Activated CD4-positive, alpha-beta T cell treated with anti-CD3 and anti-CD28 coated beads, Interleukin-2, amount 10 ng/mL, durations not matched to agents 24 days and 14 days (primary cell): ENCODE data around the gene AGBL4. TPM values are rescaled to one million over a fixed set of nuclear protein-coding genes. Genes with fewer than 3 reads are reported as not detected.

ENCODE experiments used
- DNase-seq: peaks from one replicate; pipeline ENCODE4 v3.0.0; 2022
- H3K27ac Mint-ChIP-seq: one replicate; pipeline ENCODE4 v1.8.0; 2022; ENCODE audit warnings: mild to moderate bottlenecking, mixed read lengths
- H3K27me3 Mint-ChIP-seq: one replicate; pipeline ENCODE4 v1.8.0; 2022; ENCODE audit warnings: mixed read lengths
- H3K36me3 Mint-ChIP-seq: one replicate; pipeline ENCODE4 v1.8.0; 2022; ENCODE audit warnings: low read depth, mild to moderate bottlenecking, mixed read lengths
- H3K4me1 Mint-ChIP-seq: one replicate; pipeline ENCODE4 v1.8.0; 2021; ENCODE audit warnings: mixed read lengths
- H3K4me3 Mint-ChIP-seq: one replicate; pipeline ENCODE4 v1.8.0; 2022; ENCODE audit warnings: mild to moderate bottlenecking, moderate library complexity, mixed read lengths
- H3K9me3 Mint-ChIP-seq: one replicate; pipeline ENCODE4 v1.8.0; 2021; ENCODE audit warnings: mixed read lengths
- intact Hi-C: fragments of 100-400 bp; cut with micrococcal nuclease; formaldehyde crosslinking; loops from one replicate; pipeline ENCODE4 v1.15.1; 2023
- total RNA-seq: library from RNA; stranded (reverse); gene quantifications from 2 replicates; pipeline ENCODE4 v1.2.3, GENCODE V29; 2022

AGBL4 gene
- total RNA-seq, 1 donor from 2014 or later = not detected

DNA sequence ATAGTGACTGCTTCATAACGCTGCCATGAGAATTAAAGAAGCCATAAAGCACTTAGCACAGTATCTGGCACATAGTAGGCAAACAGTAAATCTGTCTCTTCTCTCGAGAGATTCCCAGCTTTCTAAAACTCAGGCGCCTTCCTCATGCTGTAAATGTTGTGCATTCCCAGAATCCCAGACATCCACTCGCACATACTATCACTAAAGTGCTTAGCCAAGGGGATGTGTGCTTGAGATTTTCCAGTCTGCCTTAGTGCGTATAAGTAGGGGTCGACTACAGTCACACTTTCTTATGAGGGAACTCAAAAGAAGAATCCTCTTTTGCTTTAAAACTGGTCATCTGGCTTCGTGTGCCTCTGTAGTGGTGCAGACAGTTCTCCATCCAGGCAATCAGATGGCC, 1453.2 kb downstream of the AGBL4 start:
- no peaks in the 10 kb centered on the region for H3K9me3 Mint-ChIP-seq
- peaks cover 8% of the 10 kb centered on the region for H3K27me3 Mint-ChIP-seq
- H3K4me3 Mint-ChIP-seq = no peak overlapping the region
- intact Hi-C loops = no loop called here
- H3K27ac Mint-ChIP-seq = no peak overlapping the region
- H3K36me3 Mint-ChIP-seq = no peaks in the 10 kb centered on the region
- H3K4me1 Mint-ChIP-seq = no peaks in the 10 kb centered on the region
- DNase-seq = no peak

- Mint-ChIP-seq H3K36me3 (no peaks in the 10 kb centered on the region), H3K9me3 (no peaks in the 10 kb centered on the region), H3K4me1 (no peaks in the 10 kb centered on the region), H3K27ac (no peak overlapping the region), H3K27me3 (peaks cover 10% of the 10 kb centered on the region), H3K4me3 (no peak overlapping the region)
- intact Hi-C loops = no loop called here
- no peak for DNase-seq
Observed at GRCh38 chr1:48568501-48568900, 1455.3 kb downstream of the AGBL4 start.

DNA sequence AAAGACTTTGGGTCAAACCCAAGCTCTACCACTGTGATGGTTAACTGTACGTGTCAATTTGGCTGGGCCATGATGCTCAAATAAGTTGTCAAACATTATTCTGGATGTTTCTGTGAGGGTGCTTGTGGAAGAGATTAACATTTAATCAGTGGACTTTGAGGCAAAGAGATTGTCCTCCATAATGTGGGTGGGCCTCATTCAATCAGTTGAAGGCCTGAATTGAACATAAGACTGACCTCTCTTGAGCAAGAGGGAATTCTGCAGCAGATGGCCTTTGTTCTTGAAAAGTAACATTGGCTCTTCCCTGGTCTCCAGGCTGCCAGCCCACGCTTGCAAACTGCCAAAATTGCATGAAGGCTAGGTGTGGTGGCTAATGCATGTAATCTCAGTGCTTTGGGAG, 1457.3 kb downstream of the AGBL4 start:
- no peaks in the 10 kb centered on the region for H3K4me1 Mint-ChIP-seq
- H3K27me3 Mint-ChIP-seq = peaks cover 7% of the 10 kb centered on the region
- H3K4me3 Mint-ChIP-seq = no peak overlapping the region
- no peak for DNase-seq
- no peaks in the 10 kb centered on the region for H3K9me3 Mint-ChIP-seq
- no peak overlapping the region for H3K27ac Mint-ChIP-seq
- no peaks in the 10 kb centered on the region for H3K36me3 Mint-ChIP-seq
- intact Hi-C loops = no loop called here

GRCh38 chr1:48563021-48563420, 1460.7 kb downstream of the AGBL4 start:
- Mint-ChIP-seq H3K9me3 (no peaks in the 10 kb centered on the region), H3K36me3 (no peaks in the 10 kb centered on the region), H3K27ac (no peak overlapping the region), H3K4me1 (no peaks in the 10 kb centered on the region), H3K27me3 (peaks cover 9% of the 10 kb centered on the region), H3K4me3 (no peak overlapping the region)
- intact Hi-C loops = no loop called here
- DNase-seq = no peak

DNA sequence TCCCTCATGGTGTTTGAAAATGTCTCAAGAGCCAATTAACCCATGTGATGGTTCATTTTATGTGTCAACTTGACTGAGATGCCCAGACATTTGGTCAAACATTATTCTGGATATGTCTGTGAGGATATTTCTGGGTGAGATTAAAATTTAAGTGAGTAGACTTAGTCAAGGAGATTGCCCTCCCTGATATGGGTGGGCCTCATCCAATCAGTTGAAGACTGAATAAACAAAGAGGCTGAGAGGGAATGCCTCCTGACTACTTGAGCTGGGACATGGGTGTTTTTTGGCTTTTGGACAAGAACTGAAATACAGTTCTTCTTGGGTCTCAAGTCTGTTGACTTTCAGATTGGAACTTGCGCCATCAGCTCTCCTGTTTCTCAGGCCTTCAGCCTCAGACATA, 1462.3 kb downstream of the AGBL4 start:
- H3K4me3 Mint-ChIP-seq = no peak overlapping the region
- no peak overlapping the region for H3K27ac Mint-ChIP-seq
- no peaks in the 10 kb centered on the region for H3K4me1 Mint-ChIP-seq
- no peaks in the 10 kb centered on the region for H3K9me3 Mint-ChIP-seq
- H3K27me3 Mint-ChIP-seq = peaks cover 9% of the 10 kb centered on the region
- H3K36me3 Mint-ChIP-seq = no peaks in the 10 kb centered on the region
- intact Hi-C loops = no loop called here
- no peak for DNase-seq

- Mint-ChIP-seq H3K9me3 (no peaks in the 10 kb centered on the region), H3K4me1 (no peaks in the 10 kb centered on the region), H3K4me3 (no peak overlapping the region), H3K27me3 (peaks cover 6% of the 10 kb centered on the region), H3K27ac (no peak overlapping the region), H3K36me3 (no peaks in the 10 kb centered on the region)
- DNase-seq = no peak
- intact Hi-C loops = no loop called here
Observed at GRCh38 chr1:48560577-48560976, 1463.2 kb downstream of the AGBL4 start.

DNA sequence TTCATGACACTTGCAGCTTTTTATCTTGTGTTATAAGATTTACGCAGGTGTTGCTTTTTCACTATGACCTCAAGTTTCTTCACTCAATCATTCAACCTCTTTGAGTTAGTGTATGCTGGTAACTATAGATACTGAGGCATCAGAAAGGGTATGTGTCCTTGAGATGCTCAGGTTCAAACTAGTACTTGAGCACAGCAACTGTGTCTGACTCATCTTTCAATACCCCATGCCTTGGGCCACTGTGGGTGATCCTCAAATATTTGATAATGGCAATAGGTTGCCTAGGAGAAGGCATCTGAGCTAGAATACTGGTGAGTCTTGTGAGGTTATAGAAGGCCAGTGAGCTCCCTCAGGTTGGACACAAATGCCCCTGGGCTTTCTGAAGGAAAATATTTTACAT, 1463.6 kb downstream of the AGBL4 start:
- Mint-ChIP-seq H3K4me1 (no peaks in the 10 kb centered on the region), H3K27me3 (peaks cover 6% of the 10 kb centered on the region), H3K27ac (no peak overlapping the region), H3K9me3 (no peaks in the 10 kb centered on the region), H3K36me3 (no peaks in the 10 kb centered on the region), H3K4me3 (no peak overlapping the region)
- intact Hi-C loops = no loop called here
- no peak for DNase-seq

- H3K27ac Mint-ChIP-seq = no peak overlapping the region
- H3K27me3 Mint-ChIP-seq = peaks cover 3% of the 10 kb centered on the region
- H3K9me3 Mint-ChIP-seq = no peaks in the 10 kb centered on the region
- intact Hi-C loops = no loop called here
- no peaks in the 10 kb centered on the region for H3K36me3 Mint-ChIP-seq
- no peak overlapping the region for H3K4me3 Mint-ChIP-seq
- no peak for DNase-seq
- no peaks in the 10 kb centered on the region for H3K4me1 Mint-ChIP-seq
Observed at GRCh38 chr1:48558366-48558765, 1465.4 kb downstream of the AGBL4 start.

GRCh38 chr1:48556186-48556850, 1467.4 kb downstream of the AGBL4 start:
- H3K27me3 Mint-ChIP-seq = peaks cover 3% of the 10 kb centered on the region
- H3K9me3 Mint-ChIP-seq = no peaks in the 10 kb centered on the region
- no peaks in the 10 kb centered on the region for H3K4me1 Mint-ChIP-seq
- no peaks in the 10 kb centered on the region for H3K36me3 Mint-ChIP-seq
- no peak overlapping the region for H3K27ac Mint-ChIP-seq
- H3K4me3 Mint-ChIP-seq = no peak overlapping the region
- intact Hi-C loops = no loop called here
- DNase-seq = no peak

GRCh38 chr1:48555271-48555670, 1468.5 kb downstream of the AGBL4 start:
- DNase-seq = no peak

DNA sequence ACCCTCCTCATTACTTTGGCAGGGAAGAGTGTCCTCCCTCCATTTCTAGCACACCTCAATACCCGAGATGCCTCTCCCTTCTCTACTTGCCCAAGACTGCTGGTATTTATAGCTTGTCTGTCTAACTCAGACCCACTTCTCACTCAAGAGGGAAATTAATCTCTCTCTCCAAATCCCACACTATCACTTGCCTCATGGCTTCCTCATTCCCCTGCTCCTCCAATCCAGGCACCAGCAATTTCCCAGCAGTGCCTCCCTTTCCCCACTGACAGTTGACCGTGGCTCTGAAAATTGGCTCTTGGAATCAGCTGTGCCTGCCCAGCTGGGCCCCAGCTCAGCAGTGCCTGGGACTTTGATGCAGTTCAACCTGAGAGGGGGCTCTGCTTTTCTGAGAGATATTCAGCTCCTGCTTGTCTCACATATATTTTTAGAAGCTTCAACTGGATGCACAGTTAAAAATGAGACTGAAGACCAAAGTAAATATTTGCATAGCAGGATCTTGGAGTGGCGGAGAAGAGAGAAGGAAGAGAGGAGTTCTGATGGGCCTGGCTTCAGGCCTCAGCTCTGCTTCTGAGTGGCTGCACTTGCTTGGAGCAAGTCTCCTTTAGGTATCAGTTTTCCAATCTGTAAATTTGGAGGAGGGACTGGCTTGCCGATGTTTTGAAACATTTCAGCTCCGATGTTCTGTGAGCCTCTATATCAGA, 1470.7 kb downstream of the AGBL4 start:
- DNase-seq = no peak
- Mint-ChIP-seq H3K27me3 (peaks cover 6% of the 10 kb centered on the region), H3K4me1 (no peaks in the 10 kb centered on the region), H3K36me3 (no peaks in the 10 kb centered on the region), H3K9me3 (no peaks in the 10 kb centered on the region), H3K27ac (no peak overlapping the region), H3K4me3 (no peak overlapping the region)
- intact Hi-C loops = no loop called here

More at GRCh38 chr1:48555271-48555670, 1468.5 kb downstream of the AGBL4 start:
- no peak overlapping the region for H3K4me3 Mint-ChIP-seq
- no peaks in the 10 kb centered on the region for H3K4me1 Mint-ChIP-seq
- no peak overlapping the region for H3K27ac Mint-ChIP-seq
- intact Hi-C loops = no loop called here
- H3K27me3 Mint-ChIP-seq = peaks cover 2% of the 10 kb centered on the region
- no peaks in the 10 kb centered on the region for H3K9me3 Mint-ChIP-seq
- H3K36me3 Mint-ChIP-seq = no peaks in the 10 kb centered on the region

GRCh38 chr1:48552420-48552819, 1471.3 kb downstream of the AGBL4 start:
- no peak for DNase-seq
- no peak overlapping the region for H3K27ac Mint-ChIP-seq
- H3K4me3 Mint-ChIP-seq = no peak overlapping the region
- no peaks in the 10 kb centered on the region for H3K36me3 Mint-ChIP-seq
- H3K4me1 Mint-ChIP-seq = no peaks in the 10 kb centered on the region
- H3K9me3 Mint-ChIP-seq = no peaks in the 10 kb centered on the region
- intact Hi-C loops = no loop called here
- H3K27me3 Mint-ChIP-seq = peaks cover 6% of the 10 kb centered on the region

DNA sequence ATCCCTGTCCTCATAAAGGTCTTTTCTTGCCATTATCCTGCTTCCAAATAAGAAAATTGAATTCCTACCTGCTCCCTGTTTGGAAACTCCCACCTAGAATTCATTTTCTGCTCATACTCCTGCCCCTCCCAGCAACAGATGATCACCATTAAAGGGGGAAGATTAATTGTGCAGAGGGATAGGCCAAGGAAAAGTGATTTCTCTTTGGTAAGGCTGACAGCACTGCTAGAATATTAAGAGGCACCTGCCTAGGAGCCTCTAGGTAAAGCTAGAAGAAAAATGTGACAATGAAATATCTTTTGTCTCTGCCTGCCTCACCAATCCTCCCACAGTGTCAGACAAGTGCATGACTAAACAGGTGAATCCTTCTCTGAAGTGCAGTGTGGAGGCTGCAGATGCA, 1474.8 kb downstream of the AGBL4 start:
- Mint-ChIP-seq H3K9me3 (no peaks in the 10 kb centered on the region), H3K27ac (no peak overlapping the region), H3K4me1 (no peaks in the 10 kb centered on the region), H3K27me3 (peaks cover 4% of the 10 kb centered on the region), H3K36me3 (no peaks in the 10 kb centered on the region), H3K4me3 (no peak overlapping the region)
- intact Hi-C loops = no loop called here
- DNase-seq = no peak

DNA sequence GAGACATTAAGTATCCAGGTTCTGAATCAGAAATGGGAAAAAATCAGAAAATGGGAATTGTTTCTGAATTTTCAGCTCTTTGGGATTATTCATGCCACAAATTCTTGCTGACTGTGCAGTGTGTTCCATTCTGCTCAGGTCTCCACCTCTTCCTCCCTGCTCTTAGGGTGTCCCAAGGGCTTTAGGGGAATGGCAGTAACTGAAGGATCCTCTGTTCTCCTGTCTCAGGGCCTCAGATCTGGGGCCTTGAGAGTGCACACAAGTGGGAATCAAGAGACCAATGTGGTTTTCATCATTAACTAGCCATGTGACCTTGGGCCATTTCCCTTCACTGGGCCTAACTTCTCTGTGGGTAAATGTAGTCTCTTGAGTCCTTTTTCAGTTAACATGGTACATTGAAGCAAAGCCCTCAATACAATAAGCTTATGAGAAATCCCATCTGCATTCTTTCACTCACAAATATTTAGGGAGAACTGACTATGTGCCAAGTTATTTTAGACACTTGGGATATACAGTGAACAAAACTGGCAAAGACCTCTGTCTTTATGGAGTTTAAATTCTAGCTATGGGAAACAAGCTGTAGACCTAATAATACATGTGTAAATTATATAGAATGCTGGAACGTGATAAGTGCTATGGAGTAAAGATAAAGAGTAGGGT, 1476.1 kb downstream of the AGBL4 start:
- H3K4me3 Mint-ChIP-seq = no peak overlapping the region
- no peak overlapping the region for H3K27ac Mint-ChIP-seq
- DNase-seq = no peak
- peaks cover 4% of the 10 kb centered on the region for H3K27me3 Mint-ChIP-seq
- H3K9me3 Mint-ChIP-seq = no peaks in the 10 kb centered on the region
- no peaks in the 10 kb centered on the region for H3K36me3 Mint-ChIP-seq
- intact Hi-C loops = no loop called here
- H3K4me1 Mint-ChIP-seq = no peaks in the 10 kb centered on the region
